Activated naive CD8-positive, alpha-beta T cell treated with anti-CD3 and anti-CD28 coated beads, Interleukin-2, amount 10 ng/mL, durations not matched to agents 7 days and 5 days (primary cell): ENCODE results near the gene TMEM41B. TPM values are rescaled to one million over a fixed set of nuclear protein-coding genes. Genes with fewer than 3 reads are reported as not detected.
A peak's percentile ranks its signal among the peaks of the same experiment; 100 is the strongest.
"Not testable (repeated sequence)": the region's sequence is repeated elsewhere in the genome, so short reads cannot be mapped to it uniquely, and the experiment has no call there.

Source experiments
- ATAC-seq: fragments of 150-1000 bp; cut with Tn5 transposase; one replicate; pipeline ENCODE4 v1.10.0; 2021; ENCODE audit warnings: low read depth, moderate library complexity
- POLR2A ChIA-PET: fragments of 350-600 bp; sonication (Branson Sonifier 250); formaldehyde crosslinking; loops from one replicate; lab custom pipeline; 2021; ENCODE audit warnings: antibody characterized with exemption; lab: Charles Lee
- DNase-seq: peaks from one replicate; pipeline ENCODE4 v3.0.0; 2021
- H3K27ac Mint-ChIP-seq: one replicate; pipeline ENCODE4 v1.8.0; 2022; ENCODE audit warnings: mild to moderate bottlenecking, mixed read lengths
- H3K27me3 Mint-ChIP-seq: one replicate; pipeline ENCODE4 v1.8.0; 2022; ENCODE audit warnings: mild to moderate bottlenecking, moderate library complexity, mixed read lengths
- H3K36me3 Mint-ChIP-seq: one replicate; pipeline ENCODE4 v1.8.0; 2021; ENCODE audit warnings: mild to moderate bottlenecking, mixed read lengths
- H3K4me1 Mint-ChIP-seq: one replicate; pipeline ENCODE4 v1.8.0; 2021; ENCODE audit warnings: mixed read lengths
- H3K4me3 Mint-ChIP-seq: one replicate; pipeline ENCODE4 v1.8.0; 2022; ENCODE audit warnings: mild to moderate bottlenecking, moderate library complexity, mixed read lengths
- H3K9me3 Mint-ChIP-seq: one replicate; pipeline ENCODE4 v1.8.0; 2021; ENCODE audit warnings: mixed read lengths
- total RNA-seq, 2 experiments: library from RNA; stranded (reverse); gene quantifications; one replicate each; pipeline ENCODE4 v1.2.3, GENCODE V29; 2021

The TMEM41B gene, protein sequence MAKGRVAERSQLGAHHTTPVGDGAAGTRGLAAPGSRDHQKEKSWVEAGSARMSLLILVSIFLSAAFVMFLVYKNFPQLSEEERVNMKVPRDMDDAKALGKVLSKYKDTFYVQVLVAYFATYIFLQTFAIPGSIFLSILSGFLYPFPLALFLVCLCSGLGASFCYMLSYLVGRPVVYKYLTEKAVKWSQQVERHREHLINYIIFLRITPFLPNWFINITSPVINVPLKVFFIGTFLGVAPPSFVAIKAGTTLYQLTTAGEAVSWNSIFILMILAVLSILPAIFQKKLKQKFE
- total RNA-seq: 10 to 100 TPM; 40.5 to 42.3 TPM

DNA sequence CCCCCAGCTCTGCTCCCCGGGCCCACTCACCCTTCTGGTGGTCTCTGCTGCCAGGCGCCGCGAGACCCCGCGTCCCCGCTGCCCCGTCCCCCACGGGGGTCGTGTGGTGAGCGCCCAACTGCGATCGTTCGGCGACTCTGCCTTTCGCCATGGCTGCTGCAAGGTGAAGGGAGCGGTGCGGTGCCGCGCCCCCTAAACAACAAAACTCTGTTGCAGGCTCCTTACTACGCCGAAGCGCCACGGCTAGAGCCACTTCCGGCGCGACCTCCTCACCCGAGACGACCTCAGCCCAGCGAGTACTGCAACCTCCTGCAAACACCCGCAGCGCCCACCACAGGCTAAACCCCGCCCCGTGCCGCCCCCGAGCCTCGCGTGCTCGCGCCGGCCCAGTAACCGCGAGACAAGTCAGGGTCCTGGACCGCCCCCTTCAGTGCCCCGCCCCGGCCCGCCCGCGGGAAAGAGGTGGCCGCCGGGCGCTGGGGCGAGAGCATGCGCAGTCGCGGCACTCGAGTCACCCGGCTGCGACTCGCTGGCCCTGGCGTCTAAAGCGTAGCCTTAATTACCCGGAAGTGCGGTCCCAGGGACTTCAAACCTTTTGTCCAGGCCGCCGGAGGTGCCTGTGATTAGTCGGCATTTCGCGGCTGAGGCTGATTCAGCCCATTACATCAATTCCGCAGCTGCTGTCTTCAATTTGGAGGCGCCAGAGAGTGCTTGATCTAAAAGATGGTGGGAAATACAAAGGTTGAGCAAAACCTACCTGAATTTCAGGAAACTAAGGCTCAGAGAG, at the start of gene TMEM41B:
TSS of gene TMEM41B (minus strand) at position 303 of the 787 bp plus-strand sequence. CDS start at position 151, 152 bp downstream.
- H3K27me3 Mint-ChIP-seq: peaks cover 18% of the 10 kb centered on the region
- peak within 1 kb of the TSS; percentile 99 for H3K4me3 Mint-ChIP-seq
- POLR2A ChIA-PET: interaction anchor here (0.6 to 3.8 kb wide), 11 partner anchors 29 to 632 kb away, joined by 3 to 22 read pairs (median 4); partner anchors contain the start of genes DENND5A, IPO7, RPL27A and ZNF143
- DNase-seq (peak; percentile 100), ATAC-seq (peak; percentile 94)
- H3K4me1 Mint-ChIP-seq: peaks cover 17% of the 10 kb centered on the region
- peak within 1 kb of the TSS; percentile 100 for H3K27ac Mint-ChIP-seq
- no peaks in the 10 kb centered on the region for H3K9me3 Mint-ChIP-seq
- H3K36me3 Mint-ChIP-seq: peaks cover 16% of the 10 kb centered on the region

DNA sequence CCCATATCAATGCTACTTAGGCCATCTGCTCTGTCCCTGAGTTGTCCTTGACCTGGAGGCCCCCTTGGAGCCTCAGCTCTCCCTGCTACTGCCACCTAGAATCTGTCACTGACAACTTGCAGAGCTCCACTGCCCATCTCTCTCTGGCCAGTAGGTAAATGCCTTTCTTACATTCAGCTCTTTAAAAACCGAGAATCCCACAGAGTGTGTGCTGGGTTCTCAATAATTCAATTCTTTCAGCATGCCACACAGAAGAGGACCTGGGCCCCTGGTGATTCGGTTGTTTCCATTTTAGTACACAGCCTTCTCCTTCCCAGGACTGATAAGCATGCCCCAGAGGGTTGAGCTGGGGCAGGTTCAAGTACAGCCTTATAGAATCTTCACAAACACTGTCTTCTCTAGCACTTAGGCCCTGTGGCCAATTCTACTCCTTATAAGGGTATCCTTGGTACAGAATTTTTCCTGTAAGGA, 48.0 kb upstream of the TMEM41B start:
- Mint-ChIP-seq H3K4me3 (no peak overlapping the region), H3K27ac (no peak overlapping the region)

DNA sequence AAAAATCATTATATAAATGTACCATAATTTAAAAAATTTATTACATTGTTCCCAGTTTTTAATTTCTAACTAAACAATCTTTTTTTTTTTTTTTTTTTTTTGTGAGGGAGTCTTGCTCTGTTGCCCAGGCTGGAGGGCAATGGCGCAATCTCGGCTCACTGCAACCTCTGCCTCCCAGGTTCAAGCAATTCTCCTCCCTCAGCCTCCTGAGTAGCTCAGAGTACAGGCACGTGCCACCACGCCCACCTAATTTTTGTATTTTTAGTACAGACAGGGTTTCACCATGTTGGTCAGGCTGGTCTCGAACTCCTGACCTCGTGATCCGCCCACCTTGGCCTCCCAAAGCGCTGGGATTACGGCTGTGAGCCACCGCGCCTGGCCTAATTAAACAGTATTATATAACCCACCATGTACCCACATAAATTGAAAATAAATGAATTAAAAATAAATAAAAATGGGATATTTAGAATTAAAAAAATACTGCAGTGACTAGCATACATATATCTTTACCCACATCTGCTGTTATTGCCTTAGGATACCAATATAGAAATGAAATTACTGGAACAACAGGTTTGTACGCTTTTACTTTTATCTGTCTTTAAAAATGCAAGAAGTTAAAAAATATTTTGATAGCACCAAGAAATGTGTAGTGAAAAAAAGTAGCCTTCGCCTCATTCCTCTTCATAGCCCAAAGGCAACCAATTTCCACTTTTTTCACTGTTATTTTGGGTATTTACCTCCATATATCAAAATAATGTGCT, 46.6 kb upstream of the TMEM41B start:
- H3K36me3 Mint-ChIP-seq, H3K27ac Mint-ChIP-seq, DNase-seq, H3K4me3 Mint-ChIP-seq, ATAC-seq, H3K9me3 Mint-ChIP-seq, H3K27me3 Mint-ChIP-seq, POLR2A ChIA-PET: not testable (repeated sequence)
- H3K4me1 Mint-ChIP-seq: peaks cover 14% of the 10 kb centered on the region

More for the DNA sequence above, 48.0 kb upstream of the TMEM41B start:
- no peak for ATAC-seq
- POLR2A ChIA-PET: interaction anchor here (1.4 kb wide), 1 partner anchor 22 kb away, joined by 7 read pairs; the partner anchor contains the start of gene IPO7
- peaks cover 14% of the 10 kb centered on the region for H3K4me1 Mint-ChIP-seq
- no peaks in the 10 kb centered on the region for H3K27me3 Mint-ChIP-seq
- no peak for DNase-seq
- H3K9me3 Mint-ChIP-seq: no peaks in the 10 kb centered on the region
- H3K36me3 Mint-ChIP-seq: no peaks in the 10 kb centered on the region

DNA sequence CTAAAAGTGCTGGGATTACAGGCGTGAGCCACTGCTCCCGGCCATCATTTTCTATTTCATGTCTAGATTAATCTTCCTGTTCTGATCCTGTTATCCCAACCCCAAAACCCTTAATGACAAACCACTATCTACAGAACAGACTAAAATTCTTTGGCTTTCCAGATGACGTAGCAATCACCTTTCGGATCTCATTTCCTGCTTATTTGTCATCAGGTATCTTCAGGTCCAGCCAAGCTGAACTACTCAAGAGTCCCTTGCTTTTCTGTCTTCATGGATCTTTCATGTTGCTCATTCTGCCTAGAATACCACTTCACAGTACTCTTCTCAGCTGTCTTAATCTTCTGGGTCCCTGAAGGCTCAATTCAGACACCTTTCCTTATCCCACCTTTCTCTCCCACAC, 42.6 kb upstream of the TMEM41B start:
- peaks cover 5% of the 10 kb centered on the region for H3K4me1 Mint-ChIP-seq
- no peaks in the 10 kb centered on the region for H3K36me3 Mint-ChIP-seq
- H3K27ac Mint-ChIP-seq: no peak overlapping the region
- no peak for DNase-seq
- POLR2A ChIA-PET: no interaction called here
- no peak overlapping the region for H3K4me3 Mint-ChIP-seq
- H3K9me3 Mint-ChIP-seq: no peaks in the 10 kb centered on the region
- no peaks in the 10 kb centered on the region for H3K27me3 Mint-ChIP-seq
- no peak for ATAC-seq

DNA sequence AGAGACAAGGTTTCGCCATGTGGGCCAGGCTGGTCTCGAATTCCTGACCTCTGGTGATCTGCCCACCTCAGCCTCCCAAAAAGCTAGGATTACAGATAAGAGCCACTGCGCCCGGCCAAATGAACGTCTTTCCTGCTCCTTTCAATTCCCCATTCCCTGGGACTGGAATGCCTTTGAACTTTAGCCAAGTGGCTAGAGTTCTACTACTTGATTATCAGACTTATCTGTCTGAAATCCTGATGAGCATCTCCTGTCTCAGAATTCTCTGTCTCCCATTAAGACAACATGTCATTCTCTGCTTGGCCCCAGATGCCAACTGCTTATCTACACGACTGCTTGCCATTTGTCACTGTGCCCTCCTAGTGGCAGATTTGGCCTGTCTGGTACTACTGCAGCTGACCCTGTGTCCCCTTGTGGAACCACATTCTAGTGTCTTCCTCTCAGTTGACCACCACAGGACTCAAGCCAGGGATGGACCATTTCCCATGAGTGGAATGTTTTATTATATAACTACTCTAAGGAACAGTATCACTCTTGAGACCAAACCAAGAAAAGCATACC, 37.0 kb upstream of the TMEM41B start:
- ATAC-seq (no peak), DNase-seq (no peak)
- Mint-ChIP-seq H3K27ac (no peak overlapping the region), H3K36me3 (no peaks in the 10 kb centered on the region), H3K4me1 (peaks cover 22% of the 10 kb centered on the region), H3K4me3 (no peak overlapping the region), H3K27me3 (peaks cover 9% of the 10 kb centered on the region), H3K9me3 (no peaks in the 10 kb centered on the region)
- POLR2A ChIA-PET: no interaction called here

DNA sequence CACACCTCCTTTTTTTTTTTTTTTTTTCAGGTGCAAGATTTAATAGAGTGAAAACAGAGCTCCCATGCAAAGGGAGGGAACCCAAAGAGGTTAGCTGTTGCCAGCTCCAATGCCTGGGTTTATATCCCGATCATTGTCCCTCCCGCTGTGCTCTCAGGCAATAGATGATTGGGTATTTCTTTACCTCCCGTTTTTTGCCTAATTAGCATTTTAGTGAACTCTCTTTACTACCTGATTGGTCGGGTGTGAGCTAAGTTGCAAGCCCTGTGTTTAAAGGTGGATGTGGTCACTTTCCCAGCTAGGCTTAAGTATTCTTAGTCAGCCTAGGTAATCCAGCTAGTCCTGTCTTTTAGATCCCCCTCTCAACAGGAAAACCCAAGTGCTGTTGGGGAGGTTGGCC, 33.4 kb upstream of the TMEM41B start:
- H3K4me3 Mint-ChIP-seq: not testable (repeated sequence)

DNA sequence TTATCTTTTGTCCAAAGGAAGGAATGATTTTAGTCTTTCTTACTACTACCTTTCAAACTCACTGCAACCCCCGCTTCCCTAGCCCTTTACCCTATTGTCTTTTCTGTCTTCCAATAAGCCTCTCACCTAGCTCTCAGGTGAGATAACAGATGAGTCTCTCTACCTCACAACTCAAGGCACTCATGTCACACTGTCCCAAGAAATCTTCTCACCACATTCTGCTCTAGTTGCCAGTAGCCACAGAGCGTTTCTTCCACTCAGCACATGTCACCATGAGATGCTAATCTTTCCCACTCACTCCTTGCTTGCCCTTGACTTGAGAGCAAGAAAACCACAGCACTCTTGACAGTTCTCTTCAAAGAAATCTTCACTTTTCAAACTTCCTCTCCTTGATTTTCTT, 32.7 kb upstream of the TMEM41B start:
- POLR2A ChIA-PET: interaction anchor here (1.3 kb wide), 1 partner anchor 114 kb away, joined by 3 read pairs; the partner anchor contains the start of gene ZNF143
- H3K36me3 Mint-ChIP-seq: no peaks in the 10 kb centered on the region
- H3K27me3 Mint-ChIP-seq: peaks cover 9% of the 10 kb centered on the region
- DNase-seq (no peak), ATAC-seq (peak; percentile 91)
- H3K4me1 Mint-ChIP-seq: peaks cover 29% of the 10 kb centered on the region
- peak overlapping the region; percentile 5 for H3K4me3 Mint-ChIP-seq
- no peaks in the 10 kb centered on the region for H3K9me3 Mint-ChIP-seq
- H3K27ac Mint-ChIP-seq: no peak overlapping the region

More for the DNA sequence above, 33.4 kb upstream of the TMEM41B start:
- not testable (repeated sequence) for ATAC-seq, H3K36me3 Mint-ChIP-seq, H3K27ac Mint-ChIP-seq, DNase-seq, H3K27me3 Mint-ChIP-seq, H3K9me3 Mint-ChIP-seq
- POLR2A ChIA-PET: interaction anchor here (0.6 kb wide), 1 partner anchor 28 kb away, joined by 3 read pairs; no protein-coding TSS in a partner anchor
- peaks cover 31% of the 10 kb centered on the region for H3K4me1 Mint-ChIP-seq

DNA sequence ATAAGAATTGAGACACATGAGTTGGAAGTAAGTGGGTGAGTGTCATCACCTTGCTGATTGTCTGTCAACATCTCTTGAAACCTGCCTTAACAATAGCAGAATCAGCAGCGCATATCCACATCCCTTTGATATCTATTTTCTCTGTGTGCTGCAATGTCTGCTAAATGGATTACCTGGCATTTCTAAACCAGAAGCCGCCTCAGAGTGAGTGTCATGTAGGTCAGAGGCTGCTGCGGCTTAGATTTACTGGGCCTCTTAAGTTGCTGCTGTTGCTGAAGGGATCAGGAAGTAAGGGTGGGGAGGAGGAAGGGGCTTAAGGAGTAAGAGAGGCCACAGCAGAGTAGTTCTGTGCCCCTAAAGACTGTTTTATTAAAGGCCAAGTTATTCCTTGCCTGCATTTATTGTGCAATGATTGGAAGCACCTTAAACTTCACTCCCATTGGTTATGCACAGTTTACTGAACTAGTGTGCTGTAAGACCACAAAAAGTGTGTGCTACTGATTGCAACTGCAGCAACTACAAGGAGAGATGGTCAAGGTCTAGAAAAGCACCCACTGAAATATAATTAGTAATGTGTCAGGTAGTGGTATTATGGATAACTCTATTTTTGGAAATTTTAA, 29.8 kb upstream of the TMEM41B start:
- ATAC-seq: peak; percentile 34
- Mint-ChIP-seq H3K27me3 (peaks cover 5% of the 10 kb centered on the region), H3K27ac (no peak overlapping the region), H3K36me3 (no peaks in the 10 kb centered on the region), H3K4me1 (peaks cover 26% of the 10 kb centered on the region), H3K9me3 (no peaks in the 10 kb centered on the region), H3K4me3 (no peak overlapping the region)
- POLR2A ChIA-PET: no interaction called here
- DNase-seq: no peak

DNA sequence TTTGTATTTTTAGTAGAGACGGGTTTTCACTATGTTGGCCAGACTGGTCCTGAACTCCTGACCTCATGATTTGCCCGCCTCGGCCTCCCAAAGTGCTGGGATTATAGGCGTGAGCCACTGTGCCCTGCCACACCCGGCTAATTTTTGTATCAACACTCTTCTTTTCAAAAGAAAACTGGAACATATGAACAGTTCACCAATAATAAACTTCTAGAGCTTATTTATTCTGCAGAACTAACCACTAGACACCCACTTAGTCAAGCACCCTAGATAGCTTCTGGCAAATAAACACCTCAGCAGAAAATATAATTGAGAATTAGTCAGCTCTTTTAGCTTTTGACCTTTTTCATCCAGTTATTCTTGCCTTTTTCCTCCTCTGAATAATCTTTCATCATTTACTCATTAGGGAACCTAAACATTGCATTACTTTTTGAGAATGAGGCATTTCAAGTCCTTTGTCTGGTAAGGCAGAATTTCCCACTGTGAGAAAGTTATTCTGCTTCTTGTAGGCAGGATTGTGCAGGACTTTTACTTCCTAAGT, 27.3 kb upstream of the TMEM41B start:
- ATAC-seq (no peak), DNase-seq (no peak)
- Mint-ChIP-seq H3K4me3 (no peak overlapping the region), H3K27me3 (no peaks in the 10 kb centered on the region), H3K9me3 (no peaks in the 10 kb centered on the region), H3K4me1 (peaks cover 10% of the 10 kb centered on the region), H3K27ac (no peak overlapping the region), H3K36me3 (no peaks in the 10 kb centered on the region)
- POLR2A ChIA-PET: no interaction called here

DNA sequence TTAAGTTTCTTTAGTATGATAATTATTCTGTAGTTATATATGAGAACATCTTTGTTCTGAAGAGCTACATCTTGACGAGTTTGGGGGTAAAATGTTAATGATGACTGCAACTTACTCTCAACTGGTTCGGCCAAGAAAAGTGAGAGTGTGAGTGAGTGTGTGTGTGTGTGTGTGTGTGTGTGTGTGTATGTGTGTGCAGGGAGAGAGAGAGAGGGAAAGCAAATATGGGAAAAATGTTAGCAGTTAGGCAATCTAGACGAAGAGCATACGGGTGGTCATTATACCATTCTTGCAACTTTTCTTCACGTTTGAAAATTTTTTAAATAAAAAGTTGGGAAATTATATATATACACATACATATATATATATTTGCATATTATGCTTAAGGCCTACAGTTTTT, 18.3 kb upstream of the TMEM41B start:
- ATAC-seq (no peak), DNase-seq (no peak)
- H3K4me1 Mint-ChIP-seq: peaks cover 4% of the 10 kb centered on the region
- no peaks in the 10 kb centered on the region for H3K36me3 Mint-ChIP-seq
- H3K4me3 Mint-ChIP-seq: no peak overlapping the region
- POLR2A ChIA-PET: no interaction called here
- no peak overlapping the region for H3K27ac Mint-ChIP-seq
- no peaks in the 10 kb centered on the region for H3K27me3 Mint-ChIP-seq
- H3K9me3 Mint-ChIP-seq: no peaks in the 10 kb centered on the region

DNA sequence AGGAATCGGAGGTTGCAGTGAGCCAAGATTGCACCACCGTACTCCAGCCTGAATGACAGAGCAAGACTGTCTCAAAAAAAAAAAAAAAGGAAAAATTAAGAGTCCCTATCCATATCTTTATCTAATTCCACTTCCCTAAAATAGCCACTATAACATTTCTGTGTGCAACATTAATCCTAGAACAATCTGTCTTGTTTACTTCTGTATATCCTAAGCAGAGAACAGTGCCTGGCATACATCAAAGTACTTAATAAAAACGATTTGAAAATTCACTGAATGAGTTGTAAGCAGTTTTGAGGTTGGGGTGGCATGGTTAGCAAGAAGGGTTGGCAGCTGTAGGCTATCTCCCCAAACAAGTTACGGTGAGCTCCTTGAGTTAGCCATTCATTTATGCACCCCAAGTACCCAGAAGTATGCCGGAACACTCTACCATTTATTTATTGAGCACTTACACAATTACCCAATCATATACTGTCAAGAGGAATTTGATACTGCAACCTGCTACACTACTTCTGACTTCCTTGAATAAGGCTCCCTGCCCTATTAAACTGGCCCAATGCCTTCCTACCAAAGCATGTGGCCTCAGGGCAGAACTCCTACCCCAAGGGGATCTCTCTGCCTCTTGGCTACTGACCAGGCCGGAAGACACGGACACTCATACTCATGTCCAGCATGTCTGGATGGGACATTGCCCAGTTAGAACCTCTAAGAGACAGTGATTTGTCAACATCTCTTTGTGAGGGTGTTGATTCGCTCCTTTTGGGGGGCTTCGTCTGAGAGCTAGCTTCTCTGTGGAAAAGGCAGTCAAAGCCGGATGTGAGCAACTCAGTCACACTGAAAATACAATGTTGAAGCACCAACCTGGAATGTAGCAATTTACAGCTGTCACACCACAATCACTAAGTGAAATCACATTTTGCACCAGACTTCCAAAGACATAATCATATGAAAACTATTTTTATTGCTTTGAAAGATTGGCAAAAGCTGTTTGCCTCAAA, 16.3 kb upstream of the TMEM41B start:
- Mint-ChIP-seq H3K36me3 (no peaks in the 10 kb centered on the region), H3K4me1 (peaks cover 4% of the 10 kb centered on the region)

More for the DNA sequence above, 16.3 kb upstream of the TMEM41B start:
- Mint-ChIP-seq H3K4me3 (no peak overlapping the region), H3K27me3 (no peaks in the 10 kb centered on the region), H3K27ac (no peak overlapping the region), H3K9me3 (no peaks in the 10 kb centered on the region)
- DNase-seq (no peak), ATAC-seq (no peak)
- POLR2A ChIA-PET: interaction anchor here (0.6 kb wide), 1 partner anchor 118 kb away, joined by 4 read pairs; no protein-coding TSS in a partner anchor
